Activated T-helper 17 cell treated with anti-CD3 and anti-CD28 coated beads, Interleukin-2, amount 50 U/mL, for 72 hours (primary cell): ENCODE measurements around the gene HS3ST4. TPM values are rescaled to one million over a fixed set of nuclear protein-coding genes. Genes with fewer than 3 reads are reported as not detected.

Experiments
- ATAC-seq: fragments of 150-1000 bp; cut with Tn5 transposase; replicated peaks from 2 replicates; pipeline ENCODE4 v1.10.0; 2021; ENCODE audit warnings: mild to moderate bottlenecking, moderate library complexity
- H3K27ac Mint-ChIP-seq: one replicate; pipeline ENCODE4 v1.8.0; 2022; ENCODE audit warnings: mixed read lengths
- H3K27me3 Mint-ChIP-seq: one replicate; pipeline ENCODE4 v1.8.0; 2022; ENCODE audit warnings: mixed read lengths
- H3K36me3 Mint-ChIP-seq: one replicate; pipeline ENCODE4 v1.8.0; 2022; ENCODE audit warnings: low read depth, mild to moderate bottlenecking, mixed read lengths
- H3K4me1 Mint-ChIP-seq: one replicate; pipeline ENCODE4 v1.8.0; 2022; ENCODE audit warnings: mixed read lengths
- H3K4me3 Mint-ChIP-seq: one replicate; pipeline ENCODE4 v1.8.0; 2022; ENCODE audit warnings: mild to moderate bottlenecking, mixed read lengths
- H3K9me3 Mint-ChIP-seq: one replicate; pipeline ENCODE4 v1.8.0; 2022; ENCODE audit warnings: mixed read lengths
- total RNA-seq, 2 donors: library from RNA; stranded (reverse); gene quantifications; one replicate each; pipeline ENCODE4 v1.2.3, GENCODE V29; 2022

HS3ST4 gene
- total RNA-seq, 2 donors from 2014 or later, result not detected

- Mint-ChIP-seq H3K4me3 (no peak overlapping the region), H3K27me3 (peaks cover 32% of the 10 kb centered on the region), H3K9me3 (no peaks in the 10 kb centered on the region), H3K36me3 (no peaks in the 10 kb centered on the region), H3K27ac (no peak overlapping the region), H3K4me1 (no peaks in the 10 kb centered on the region)
- ATAC-seq, result no peak
Observed at GRCh38 chr16:25709213-25709612, 17.5 kb downstream of the HS3ST4 start.

- Mint-ChIP-seq H3K27me3 (peaks cover 23% of the 10 kb centered on the region), H3K27ac (no peak overlapping the region), H3K9me3 (no peaks in the 10 kb centered on the region), H3K4me3 (no peak overlapping the region), H3K4me1 (no peaks in the 10 kb centered on the region), H3K36me3 (no peaks in the 10 kb centered on the region)
- ATAC-seq, result no peak
Observed at GRCh38 chr16:25713785-25714570, 22.2 kb downstream of the HS3ST4 start.

GRCh38 chr16:25716186-25716585, 24.4 kb downstream of the HS3ST4 start:
- Mint-ChIP-seq H3K4me1 (no peaks in the 10 kb centered on the region), H3K9me3 (no peaks in the 10 kb centered on the region), H3K27ac (no peak overlapping the region), H3K4me3 (no peak overlapping the region), H3K36me3 (no peaks in the 10 kb centered on the region), H3K27me3 (peaks cover 17% of the 10 kb centered on the region)
- ATAC-seq, result no peak

- no peaks in the 10 kb centered on the region for H3K9me3 Mint-ChIP-seq
- no peak for ATAC-seq
- H3K27me3 Mint-ChIP-seq, result peaks cover 10% of the 10 kb centered on the region
- no peak overlapping the region for H3K4me3 Mint-ChIP-seq
- H3K4me1 Mint-ChIP-seq, result no peaks in the 10 kb centered on the region
- H3K36me3 Mint-ChIP-seq, result no peaks in the 10 kb centered on the region
- H3K27ac Mint-ChIP-seq, result no peak overlapping the region
Observed at GRCh38 chr16:25721439-25721838, 29.7 kb downstream of the HS3ST4 start.

GRCh38 chr16:25726430-25727098, 34.8 kb downstream of the HS3ST4 start:
- no peaks in the 10 kb centered on the region for H3K4me1 Mint-ChIP-seq
- no peaks in the 10 kb centered on the region for H3K36me3 Mint-ChIP-seq
- H3K27me3 Mint-ChIP-seq, result peaks cover 14% of the 10 kb centered on the region
- ATAC-seq, result no peak
- no peak overlapping the region for H3K4me3 Mint-ChIP-seq
- H3K9me3 Mint-ChIP-seq, result no peaks in the 10 kb centered on the region
- no peak overlapping the region for H3K27ac Mint-ChIP-seq

- no peak overlapping the region for H3K27ac Mint-ChIP-seq
- peaks cover 11% of the 10 kb centered on the region for H3K27me3 Mint-ChIP-seq
- no peaks in the 10 kb centered on the region for H3K36me3 Mint-ChIP-seq
- H3K4me1 Mint-ChIP-seq, result no peaks in the 10 kb centered on the region
- ATAC-seq, result no peak
- H3K9me3 Mint-ChIP-seq, result no peaks in the 10 kb centered on the region
- no peak overlapping the region for H3K4me3 Mint-ChIP-seq
Observed at GRCh38 chr16:25729188-25729915, 37.6 kb downstream of the HS3ST4 start.

- H3K4me1 Mint-ChIP-seq, result no peaks in the 10 kb centered on the region
- peaks cover 7% of the 10 kb centered on the region for H3K27me3 Mint-ChIP-seq
- H3K27ac Mint-ChIP-seq, result no peak overlapping the region
- ATAC-seq, result no peak
- no peak overlapping the region for H3K4me3 Mint-ChIP-seq
- H3K36me3 Mint-ChIP-seq, result no peaks in the 10 kb centered on the region
- H3K9me3 Mint-ChIP-seq, result no peaks in the 10 kb centered on the region
Observed at GRCh38 chr16:25730396-25730795, 38.6 kb downstream of the HS3ST4 start.

- Mint-ChIP-seq H3K27ac (no peak overlapping the region), H3K36me3 (no peaks in the 10 kb centered on the region), H3K4me1 (no peaks in the 10 kb centered on the region), H3K4me3 (no peak overlapping the region), H3K27me3 (peaks cover 17% of the 10 kb centered on the region), H3K9me3 (no peaks in the 10 kb centered on the region)
- no peak for ATAC-seq
Observed at GRCh38 chr16:25734430-25735385, 42.9 kb downstream of the HS3ST4 start.

GRCh38 chr16:25735645-25736044, 43.9 kb downstream of the HS3ST4 start:
- peaks cover 19% of the 10 kb centered on the region for H3K27me3 Mint-ChIP-seq
- H3K36me3 Mint-ChIP-seq, result no peaks in the 10 kb centered on the region
- no peaks in the 10 kb centered on the region for H3K9me3 Mint-ChIP-seq
- no peak for ATAC-seq
- no peak overlapping the region for H3K27ac Mint-ChIP-seq
- H3K4me3 Mint-ChIP-seq, result no peak overlapping the region
- H3K4me1 Mint-ChIP-seq, result no peaks in the 10 kb centered on the region

GRCh38 chr16:25747160-25747758, 55.5 kb downstream of the HS3ST4 start:
- H3K27me3 Mint-ChIP-seq, result peaks cover 9% of the 10 kb centered on the region
- no peaks in the 10 kb centered on the region for H3K36me3 Mint-ChIP-seq
- no peak for ATAC-seq
- peaks cover 15% of the 10 kb centered on the region for H3K9me3 Mint-ChIP-seq
- no peaks in the 10 kb centered on the region for H3K4me1 Mint-ChIP-seq
- H3K4me3 Mint-ChIP-seq, result no peak overlapping the region
- no peak overlapping the region for H3K27ac Mint-ChIP-seq

- Mint-ChIP-seq H3K9me3 (peaks cover 15% of the 10 kb centered on the region), H3K27ac (no peak overlapping the region), H3K27me3 (peaks cover 4% of the 10 kb centered on the region), H3K36me3 (no peaks in the 10 kb centered on the region), H3K4me1 (no peaks in the 10 kb centered on the region), H3K4me3 (no peak overlapping the region)
- ATAC-seq, result no peak
Observed at GRCh38 chr16:25748092-25748654, 56.4 kb downstream of the HS3ST4 start.

GRCh38 chr16:25750488-25751216, 58.9 kb downstream of the HS3ST4 start:
- no peak for ATAC-seq
- no peak overlapping the region for H3K4me3 Mint-ChIP-seq
- no peak overlapping the region for H3K27ac Mint-ChIP-seq

More at GRCh38 chr16:25750488-25751216, 58.9 kb downstream of the HS3ST4 start:
- Mint-ChIP-seq H3K36me3 (no peaks in the 10 kb centered on the region), H3K4me1 (no peaks in the 10 kb centered on the region), H3K9me3 (peaks cover 11% of the 10 kb centered on the region), H3K27me3 (peaks cover 11% of the 10 kb centered on the region)
